ENCODE data around the gene DNLZ.
"Not testable (repeated sequence)": the region's sequence is repeated elsewhere in the genome, so short reads cannot be mapped to it uniquely, and the experiment has no call there.

DNLZ gene

DNA sequence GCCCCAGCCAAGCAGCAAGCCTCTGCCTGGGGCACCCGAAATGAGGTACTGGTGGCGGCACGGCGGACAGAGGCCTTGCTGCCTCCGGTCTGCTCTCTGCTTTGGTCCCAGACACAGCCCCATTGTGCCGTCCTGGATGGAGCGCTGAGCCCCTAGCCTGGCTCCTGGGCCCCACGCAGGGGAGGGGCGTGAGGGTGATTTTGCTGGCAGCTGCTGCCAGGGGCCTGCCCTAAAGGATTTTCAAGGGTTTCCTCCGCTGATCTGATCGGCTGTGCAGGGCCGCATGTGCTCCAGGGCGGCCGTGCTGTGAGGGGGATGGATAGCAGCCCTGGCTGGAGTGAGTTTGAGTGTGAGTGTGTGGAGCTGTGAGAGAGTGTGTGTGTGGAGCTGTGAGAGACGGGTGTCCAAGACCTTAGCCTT lies 34.9 kb downstream of the DNLZ start:
- no peak for DNase-seq

- DNase-seq: no peak
These were observed 35.4 kb downstream of the DNLZ start for GRCh38 chr9:136328011-136328621.

DNA sequence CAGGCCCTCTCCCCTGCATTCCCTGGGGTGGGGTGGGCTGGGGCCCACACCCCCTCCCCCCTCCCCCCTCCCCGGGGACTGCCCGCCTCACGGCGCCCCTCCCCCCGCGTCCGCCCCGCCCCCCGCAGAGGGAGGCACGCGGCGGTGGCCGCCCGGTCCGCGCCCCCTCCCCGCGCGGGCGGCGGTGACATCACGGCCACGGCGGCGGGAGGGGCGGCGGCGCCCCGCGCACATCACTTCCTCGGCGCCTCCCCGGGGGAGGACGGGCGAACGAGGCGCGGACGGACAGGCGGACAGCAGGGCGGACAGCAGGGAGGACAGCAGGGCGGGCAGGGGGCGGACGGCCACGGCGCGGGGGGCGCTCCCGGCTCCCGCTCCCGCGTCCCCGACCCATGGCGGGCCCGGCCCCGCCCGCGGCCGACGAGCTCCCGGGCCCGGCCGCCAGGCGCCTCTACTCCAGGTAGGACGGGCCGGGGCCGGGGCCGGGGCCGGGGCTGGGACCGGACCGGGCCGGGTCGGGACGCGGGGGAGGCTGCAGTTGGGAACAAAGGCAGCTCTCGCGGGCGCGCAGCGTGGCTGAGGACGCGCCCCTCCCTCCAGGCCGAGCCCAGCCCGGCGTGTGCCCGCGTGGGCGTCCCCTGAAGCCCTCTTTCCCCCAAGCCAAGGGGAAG lies 36.1 kb downstream of the DNLZ start, which contains the start of gene GPSM1:
Gene GPSM1 (plus strand): TSS at position 236 of the 671 bp plus-strand sequence. CDS start 157 bp downstream, at position 393.
- peak; percentile 21 for DNase-seq

DNA sequence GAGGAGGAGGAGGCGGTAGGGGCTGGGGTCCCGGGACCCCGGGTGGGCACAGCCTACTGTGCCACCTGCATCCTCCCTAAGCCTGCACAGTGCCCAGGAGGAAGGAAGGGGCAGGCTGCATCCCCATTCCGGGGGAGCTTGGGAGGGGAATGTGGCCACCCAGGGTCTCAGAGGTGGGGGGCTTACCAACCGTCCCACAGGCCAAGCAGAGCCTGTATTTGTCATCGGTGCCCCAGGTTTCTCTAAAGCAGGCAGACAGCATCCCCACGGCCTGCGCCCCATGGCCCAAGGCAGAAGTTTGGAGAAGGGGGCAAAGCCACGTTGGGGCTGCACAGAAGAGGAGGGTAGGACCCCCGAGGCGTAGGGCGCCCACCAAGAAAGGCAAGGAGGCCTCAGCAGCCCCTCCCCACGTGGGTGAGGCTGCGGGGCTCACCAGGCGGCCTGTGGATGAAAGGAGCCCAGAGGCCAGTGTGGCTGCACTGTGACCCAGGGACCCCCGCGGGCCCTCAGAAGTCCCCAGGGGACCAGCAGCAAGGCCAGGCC lies 36.7 kb downstream of the DNLZ start:
- DNase-seq: no peak

GRCh38 chr9:136326061-136326760 lies 37.3 kb downstream of the DNLZ start:
- no peak for DNase-seq

GRCh38 chr9:136325358-136325757 lies 38.2 kb downstream of the DNLZ start:
- no peak for DNase-seq

GRCh38 chr9:136324501-136325300 lies 38.8 kb downstream of the DNLZ start:
- no peak for DNase-seq

- DNase-seq: no peak
These were observed 40.2 kb downstream of the DNLZ start for GRCh38 chr9:136323371-136323789.

DNA sequence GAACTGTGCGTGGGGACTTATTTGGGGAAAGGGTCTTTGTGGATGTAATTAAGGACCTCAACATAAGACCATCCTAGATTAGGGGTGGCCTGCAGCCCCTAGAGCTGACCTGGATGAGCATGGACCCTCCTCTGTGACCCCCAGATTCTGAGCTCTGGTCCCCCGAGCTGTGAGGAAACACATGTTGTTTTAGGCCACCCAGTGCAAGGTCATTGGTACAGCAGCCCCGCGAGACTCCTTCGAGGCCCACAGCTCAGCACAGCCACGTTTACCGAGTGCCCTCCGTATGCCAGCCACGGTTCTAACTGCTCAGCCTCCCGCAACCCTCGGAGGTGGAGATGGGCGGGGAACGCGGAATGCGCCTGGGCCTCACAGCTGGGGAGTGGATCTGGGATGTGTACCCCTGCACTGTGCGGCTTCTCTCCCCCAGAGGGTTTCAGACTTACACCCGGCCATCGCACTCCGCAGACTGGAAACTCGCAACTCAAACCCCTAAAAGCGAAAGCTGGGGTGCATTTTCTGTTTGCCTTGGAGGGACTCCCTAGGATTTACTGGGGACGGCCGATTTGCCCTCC lies 40.7 kb downstream of the DNLZ start:
- DNase-seq: no peak

- DNase-seq: no peak
These were observed 42.0 kb downstream of the DNLZ start for GRCh38 chr9:136321561-136321960.

GRCh38 chr9:136320972-136321371 lies 42.6 kb downstream of the DNLZ start:
- DNase-seq: not testable (repeated sequence)

GRCh38 chr9:136319955-136320354 lies 43.6 kb downstream of the DNLZ start:
- DNase-seq: not testable (repeated sequence)

GRCh38 chr9:136319244-136319643 lies 44.3 kb downstream of the DNLZ start:
- not testable (repeated sequence) for DNase-seq

GRCh38 chr9:136318776-136319241 lies 44.7 kb downstream of the DNLZ start:
- no peak for DNase-seq

DNA sequence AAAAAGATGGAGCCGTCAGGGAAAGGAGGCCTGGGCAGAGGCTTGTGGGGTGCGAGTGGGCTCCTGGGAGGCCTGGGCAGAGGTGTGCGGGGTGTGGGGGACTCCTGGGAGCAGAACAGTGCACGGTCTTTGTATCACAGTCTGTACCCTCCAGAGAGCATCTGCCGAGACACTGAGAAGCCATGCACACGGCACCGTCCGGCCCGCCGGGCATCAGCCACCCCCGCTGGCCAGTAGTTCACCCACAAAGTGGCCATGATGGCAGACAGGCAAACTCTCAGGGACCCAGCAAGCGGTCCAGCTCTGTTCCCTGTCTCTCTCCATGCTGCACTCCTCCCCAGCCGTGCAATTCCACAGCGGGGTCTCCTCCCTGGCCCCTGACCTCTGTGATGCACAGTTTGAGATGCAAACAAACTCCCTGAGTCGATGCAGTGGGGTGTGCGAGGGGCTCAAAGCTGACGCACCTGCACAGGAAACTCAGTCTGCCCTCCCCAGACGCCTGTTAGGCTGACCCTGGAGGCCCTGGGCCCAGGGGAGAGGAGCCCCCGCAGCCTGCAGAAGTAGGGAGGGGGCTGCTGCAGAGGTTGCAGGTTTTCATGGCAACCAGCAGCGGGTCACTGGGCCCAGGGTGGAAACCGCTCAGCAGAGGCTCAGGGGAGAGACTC lies 45.3 kb downstream of the DNLZ start:
- no peak for DNase-seq

DNA sequence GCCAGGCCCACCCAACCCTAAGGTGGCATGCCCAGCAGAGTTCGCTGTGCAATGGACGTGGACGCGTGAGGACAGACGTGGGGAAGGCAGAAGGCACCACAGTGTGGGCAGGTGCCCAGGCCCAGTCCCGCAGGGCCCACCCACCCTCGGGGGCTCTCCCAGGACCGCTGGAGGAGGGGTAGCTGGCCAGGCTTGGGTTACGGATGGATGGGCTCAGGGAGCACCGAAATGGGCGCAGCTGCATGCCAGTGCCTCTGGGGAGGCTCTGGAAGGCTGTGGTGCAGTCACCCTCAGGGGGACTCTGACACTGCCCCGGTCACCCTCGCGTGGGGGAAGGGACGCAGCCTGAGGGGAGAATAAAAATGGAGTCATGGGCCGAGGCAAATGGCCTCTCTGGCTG lies 45.8 kb downstream of the DNLZ start:
- no peak for DNase-seq

- DNase-seq: no peak
These were observed 46.5 kb downstream of the DNLZ start for GRCh38 chr9:136316896-136317676.

DNA sequence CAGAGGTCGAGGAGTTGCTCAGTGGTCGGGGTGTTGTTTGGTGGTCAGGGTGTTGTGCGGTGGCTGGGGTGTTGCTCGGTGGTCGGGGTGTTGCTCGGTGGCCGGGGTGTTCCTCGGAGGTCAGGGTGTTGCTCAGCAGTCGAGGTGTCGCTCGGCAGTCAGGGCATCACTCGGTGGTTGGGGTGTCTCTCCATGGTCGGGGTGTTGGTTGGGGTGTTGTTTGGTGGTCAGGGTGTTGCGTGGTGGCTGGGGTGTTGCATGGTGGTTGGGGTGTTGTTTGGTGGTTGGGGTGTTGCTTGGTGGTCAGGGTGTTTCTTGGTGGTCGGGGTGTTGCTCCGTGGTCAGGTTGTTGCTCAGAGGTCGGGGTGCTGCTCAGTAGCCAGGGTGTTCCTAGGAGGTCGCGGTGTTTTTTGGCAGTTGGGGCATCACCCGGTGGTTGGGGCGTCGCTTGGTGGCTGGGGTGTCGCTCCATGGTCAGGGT lies 47.2 kb downstream of the DNLZ start:
- DNase-seq: no peak

- DNase-seq: no peak
These were observed 48.6 kb downstream of the DNLZ start for GRCh38 chr9:136314944-136315343.

GRCh38 chr9:136314056-136314416 lies 49.5 kb downstream of the DNLZ start:
- DNase-seq: no peak
